IPS-18c (cell line): Measurements from ENCODE around the gene PHF2.

Experiments used
- H3K4me3 ChIP-seq: 2 replicates; pipeline ENCODE4 v1.7.0; 2013; ENCODE audit warnings: low read depth, mild to moderate bottlenecking, low read length, moderate library complexity; ENCODE audit not compliant: insufficient read depth
- H3K9me3 ChIP-seq: one replicate; pipeline ENCODE4 v1.6.1; 2013; ENCODE audit warnings: mild to moderate bottlenecking, low read length, moderate library complexity; ENCODE audit not compliant: control insufficient read depth, insufficient read depth

The PHF2 gene

GRCh38 chr9:93593144-93593658 lies 16.8 kb downstream of the PHF2 start:
- H3K4me3 ChIP-seq: no peak overlapping the region
- no peaks in the 10 kb centered on the region for H3K9me3 ChIP-seq

GRCh38 chr9:93594041-93594756 lies 17.8 kb downstream of the PHF2 start:
- Histone ChIP-seq H3K4me3 (no peak overlapping the region), H3K9me3 (no peaks in the 10 kb centered on the region)

- no peak overlapping the region for H3K4me3 ChIP-seq
- H3K9me3 ChIP-seq: no peaks in the 10 kb centered on the region
Observed at GRCh38 chr9:93595461-93595860, 19.1 kb downstream of the PHF2 start.

- Histone ChIP-seq H3K9me3 (no peaks in the 10 kb centered on the region), H3K4me3 (no peak overlapping the region)
Observed at GRCh38 chr9:93595861-93596365, 19.5 kb downstream of the PHF2 start.

GRCh38 chr9:93596399-93596798 lies 20.0 kb downstream of the PHF2 start:
- Histone ChIP-seq H3K4me3 (no peak overlapping the region), H3K9me3 (no peaks in the 10 kb centered on the region)

GRCh38 chr9:93597142-93597706 lies 20.8 kb downstream of the PHF2 start:
- no peak overlapping the region for H3K4me3 ChIP-seq
- H3K9me3 ChIP-seq: no peaks in the 10 kb centered on the region

- no peaks in the 10 kb centered on the region for H3K9me3 ChIP-seq
- H3K4me3 ChIP-seq: no peak overlapping the region
Observed at GRCh38 chr9:93597871-93598646, 21.7 kb downstream of the PHF2 start.

GRCh38 chr9:93598647-93599241 lies 22.4 kb downstream of the PHF2 start:
- Histone ChIP-seq H3K9me3 (no peaks in the 10 kb centered on the region), H3K4me3 (no peak overlapping the region)

- H3K4me3 ChIP-seq: no peak overlapping the region
- no peaks in the 10 kb centered on the region for H3K9me3 ChIP-seq
Observed at GRCh38 chr9:93599571-93600403, 23.4 kb downstream of the PHF2 start.

GRCh38 chr9:93600504-93600903 lies 24.1 kb downstream of the PHF2 start:
- H3K4me3 ChIP-seq: no peak overlapping the region

GRCh38 chr9:93601063-93601462 lies 24.7 kb downstream of the PHF2 start:
- H3K9me3 ChIP-seq: peaks cover 2% of the 10 kb centered on the region
- no peak overlapping the region for H3K4me3 ChIP-seq

More at GRCh38 chr9:93600504-93600903, 24.1 kb downstream of the PHF2 start:
- H3K9me3 ChIP-seq: peaks cover 2% of the 10 kb centered on the region

GRCh38 chr9:93601666-93602065 lies 25.3 kb downstream of the PHF2 start:
- peaks cover 2% of the 10 kb centered on the region for H3K9me3 ChIP-seq
- H3K4me3 ChIP-seq: no peak overlapping the region

- Histone ChIP-seq H3K9me3 (peaks cover 2% of the 10 kb centered on the region), H3K4me3 (no peak overlapping the region)
Observed at GRCh38 chr9:93603011-93603410, 26.6 kb downstream of the PHF2 start.

GRCh38 chr9:93603906-93604326 lies 27.5 kb downstream of the PHF2 start:
- Histone ChIP-seq H3K9me3 (peaks cover 2% of the 10 kb centered on the region), H3K4me3 (no peak overlapping the region)

GRCh38 chr9:93606187-93606586 lies 29.8 kb downstream of the PHF2 start:
- Histone ChIP-seq H3K9me3 (peaks cover 2% of the 10 kb centered on the region), H3K4me3 (no peak overlapping the region)

GRCh38 chr9:93610206-93610605 lies 33.8 kb downstream of the PHF2 start:
- no peak overlapping the region for H3K4me3 ChIP-seq
- peaks cover 2% of the 10 kb centered on the region for H3K9me3 ChIP-seq
